GM19193 (cell line): ENCODE results near the gene ANKS1B.

Experiments
- POLR2A ChIP-seq: IDR thresholded peaks from 4 replicates; pipeline ENCODE4 v1.6.1; 2011; ENCODE audit not compliant: insufficient read depth, insufficient read length; ENCODE audit errors: extremely low read depth

Gene ANKS1B

GRCh38 chr12:98893675-98894411, 1090.9 kb downstream of the ANKS1B start:
- no peak for TF ChIP-seq POLR2A

- TF ChIP-seq POLR2A, result no peak
These were observed 1091.5 kb downstream of the ANKS1B start for GRCh38 chr12:98893126-98893674.

- no peak for TF ChIP-seq POLR2A
These were observed 1099.0 kb downstream of the ANKS1B start for GRCh38 chr12:98885778-98886177.

GRCh38 chr12:98883231-98883630, 1101.5 kb downstream of the ANKS1B start:
- TF ChIP-seq POLR2A, result no peak

- no peak for TF ChIP-seq POLR2A
These were observed 1102.2 kb downstream of the ANKS1B start for GRCh38 chr12:98882526-98882925.

- no peak for TF ChIP-seq POLR2A
These were observed 1111.0 kb downstream of the ANKS1B start for GRCh38 chr12:98873776-98874175.

GRCh38 chr12:98870504-98870903, 1114.2 kb downstream of the ANKS1B start:
- no peak for TF ChIP-seq POLR2A

- no peak for TF ChIP-seq POLR2A
These were observed 1114.7 kb downstream of the ANKS1B start for GRCh38 chr12:98869886-98870503.

- TF ChIP-seq POLR2A, result no peak
These were observed 1116.2 kb downstream of the ANKS1B start for GRCh38 chr12:98868538-98868937.

GRCh38 chr12:98868076-98868475, 1116.7 kb downstream of the ANKS1B start:
- no peak for TF ChIP-seq POLR2A

GRCh38 chr12:98864363-98864762, 1120.4 kb downstream of the ANKS1B start:
- TF ChIP-seq POLR2A, result no peak

GRCh38 chr12:98863167-98863566, 1121.6 kb downstream of the ANKS1B start:
- no peak for TF ChIP-seq POLR2A

GRCh38 chr12:98861251-98861650, 1123.5 kb downstream of the ANKS1B start:
- no peak for TF ChIP-seq POLR2A

GRCh38 chr12:98856897-98857540, 1127.7 kb downstream of the ANKS1B start:
- no peak for TF ChIP-seq POLR2A

GRCh38 chr12:98852181-98852580, 1132.6 kb downstream of the ANKS1B start:
- TF ChIP-seq POLR2A, result no peak
